CD14-positive monocyte (primary cell): Measurements from ENCODE around the gene HNRNPC. TPM values are rescaled to one million over a fixed set of nuclear protein-coding genes. Genes with fewer than 3 reads are reported as not detected.

Source experiments
- DNase-seq, 3 donors: peaks; one replicate each; pipeline ENCODE4 v3.0.0-alpha.2; 2011 to 2022
- H2AFZ ChIP-seq: 2 replicates; pipeline ENCODE4 v1.6.0; 2012; ENCODE audit warnings: mild to moderate bottlenecking, low read depth, low read length, inconsistent platforms; ENCODE audit not compliant: insufficient read depth, poor library complexity, severe bottlenecking
- H3K27ac ChIP-seq, 2 donors: 1 replicate in 1 of 2; 2 replicates in 1 of 2; pipeline ENCODE4 v1.5.1; 2012 to 2013; ENCODE audit warnings: low read length in 2 of 2, control low read depth in 1 of 2, inconsistent platforms in 1 of 2, low read depth in 1 of 2, mild to moderate bottlenecking in 1 of 2
- H3K27me3 ChIP-seq, 2 donors: one replicate each; pipeline versions ENCODE4 v1.6.0 to v1.6.1; 2011 to 2013; ENCODE audit warnings: low read length in 2 of 2; ENCODE audit not compliant: control insufficient read depth in 2 of 2, insufficient read depth in 2 of 2
- H3K36me3 ChIP-seq, 2 donors: replicated peaks in 1 of 2; 1 replicate in 1 of 2; 2 replicates in 1 of 2; pipeline versions ENCODE4 v1.5.1 to v1.6.1; 2012 to 2013; ENCODE audit warnings: low read length in 2 of 2, control low read depth in 1 of 2, inconsistent platforms in 1 of 2, mild to moderate bottlenecking in 1 of 2; ENCODE audit not compliant: insufficient read depth in 2 of 2, control insufficient read depth in 1 of 2
- H3K4me1 ChIP-seq, 2 donors: 1 replicate in 1 of 2; 2 replicates in 1 of 2; pipeline versions ENCODE4 v1.5.1 to v1.6.1; 2012 to 2013; ENCODE audit warnings: low read length in 2 of 2, control low read depth in 1 of 2, inconsistent platforms in 1 of 2, mild to moderate bottlenecking in 1 of 2, moderate library complexity in 1 of 2; ENCODE audit not compliant: insufficient read depth in 2 of 2, control insufficient read depth in 1 of 2
- H3K4me2 ChIP-seq: replicated peaks from 2 replicates; pipeline ENCODE3; 2012; ENCODE audit warnings: low read length, moderate library complexity, mild to moderate bottlenecking; ENCODE audit not compliant: poor library complexity, severe bottlenecking; ENCODE audit errors: extremely low read depth
- H3K4me3 ChIP-seq, 3 experiments: fragments of 200-600 bp in 1 of 3; sonication (generic) in 1 of 3; replicated peaks in 1 of 3; 1 replicate in 2 of 3; 2 replicates in 1 of 3; pipeline ENCODE4 v1.5.1; 2011 to 2013; ENCODE audit warnings: low read length in 3 of 3, mild to moderate bottlenecking in 3 of 3, control low read depth in 2 of 3, low read depth in 2 of 3, inconsistent platforms in 1 of 3, moderate library complexity in 1 of 3
- H3K79me2 ChIP-seq: 2 replicates; pipeline ENCODE4 v1.6.0; 2012; ENCODE audit warnings: mild to moderate bottlenecking, control low read depth, inconsistent platforms, low read length, moderate library complexity; ENCODE audit not compliant: insufficient read depth
- H3K9ac ChIP-seq: 2 replicates; pipeline ENCODE4 v1.6.0; 2017; ENCODE audit warnings: low read length, mild to moderate bottlenecking; ENCODE audit not compliant: insufficient read depth, poor library complexity, severe bottlenecking
- H3K9me3 ChIP-seq, 2 donors: replicated peaks in 1 of 2; 1 replicate in 1 of 2; 2 replicates in 1 of 2; pipeline versions ENCODE4 v1.5.1 to v1.6.1; 2012 to 2013; ENCODE audit warnings: low read length in 2 of 2, control low read depth in 1 of 2; ENCODE audit not compliant: control insufficient read depth in 1 of 2, insufficient read depth in 1 of 2
- H4K20me1 ChIP-seq: 2 replicates; pipeline ENCODE4 v1.6.0; 2012; ENCODE audit warnings: mild to moderate bottlenecking, low read length, control low read depth, moderate library complexity; ENCODE audit not compliant: insufficient read depth
- H3K27ac Mint-ChIP-seq, 7 donors: one replicate each; pipeline ENCODE4 v1.8.0; 2020; ENCODE audit warnings: mild to moderate bottlenecking in 7 of 7, mixed read lengths in 7 of 7, moderate library complexity in 6 of 7, inconsistent platforms in 2 of 7
- H3K27me3 Mint-ChIP-seq, 3 donors: one replicate each; pipeline ENCODE4 v1.8.0; 2021 to 2022; ENCODE audit warnings: low read depth in 3 of 3, mild to moderate bottlenecking in 3 of 3, mixed read lengths in 3 of 3, moderate library complexity in 3 of 3, inconsistent platforms in 1 of 3
- H3K36me3 Mint-ChIP-seq, 2 donors: one replicate each; pipeline ENCODE4 v1.8.0; 2020; ENCODE audit warnings: mixed read lengths in 2 of 2, inconsistent platforms in 1 of 2, mild to moderate bottlenecking in 1 of 2
- H3K4me1 Mint-ChIP-seq: one replicate; pipeline ENCODE4 v1.8.0; 2020; ENCODE audit warnings: mild to moderate bottlenecking, mixed read lengths
- H3K4me3 Mint-ChIP-seq, 2 donors: one replicate each; pipeline ENCODE4 v1.8.0; 2020; ENCODE audit warnings: mild to moderate bottlenecking in 2 of 2, mixed read lengths in 2 of 2, moderate library complexity in 1 of 2
- H3K9me3 Mint-ChIP-seq, 7 donors: one replicate each; pipeline ENCODE4 v1.8.0; 2020 to 2022; ENCODE audit warnings: mixed read lengths in 7 of 7, mild to moderate bottlenecking in 6 of 7, moderate library complexity in 6 of 7, inconsistent platforms in 2 of 7
- WGBS: methylation state at CpG from one replicate; pipeline ENCODE4 v1.1.5; 2013; ENCODE audit warnings: missing lambda C conversion rate; ENCODE audit not compliant: insufficient coverage; 5-methylcytosine and 5-hydroxymethylcytosine counted together
- intact Hi-C, 2 donors: fragments of 100-400 bp; cut with micrococcal nuclease; formaldehyde crosslinking; loops; one replicate each; pipeline versions ENCODE4 v1.15.0 to v1.15.1; 2023
- polyA plus RNA-seq, 3 donors: library from polyadenylated mRNA; depleted of rRNA in 1 of 3; unstranded in 2 of 3; stranded (reverse) in 1 of 3; fragments of 300-500 nt in 2 of 3; fragments of >200 nt in 1 of 3; fragmentation: Illumina TruSeq in 2 of 3; gene quantifications; 1 replicate in 2 of 3; 2 replicates in 1 of 3; pipeline ENCODE4 v1.2.3, GENCODE V29; 2012 to 2021
- TF ChIP-seq, protein P1 (sequence below): fragments of 200-600 bp; IDR thresholded peaks from one replicate; pipeline ENCODE4 v1.8.0; 2022; ENCODE audit warnings: antibody characterized with exemption, mild to moderate bottlenecking

Gene HNRNPC
- polyA plus RNA-seq, 3 donors: 391 to 609 (median 580) TPM

DNA sequence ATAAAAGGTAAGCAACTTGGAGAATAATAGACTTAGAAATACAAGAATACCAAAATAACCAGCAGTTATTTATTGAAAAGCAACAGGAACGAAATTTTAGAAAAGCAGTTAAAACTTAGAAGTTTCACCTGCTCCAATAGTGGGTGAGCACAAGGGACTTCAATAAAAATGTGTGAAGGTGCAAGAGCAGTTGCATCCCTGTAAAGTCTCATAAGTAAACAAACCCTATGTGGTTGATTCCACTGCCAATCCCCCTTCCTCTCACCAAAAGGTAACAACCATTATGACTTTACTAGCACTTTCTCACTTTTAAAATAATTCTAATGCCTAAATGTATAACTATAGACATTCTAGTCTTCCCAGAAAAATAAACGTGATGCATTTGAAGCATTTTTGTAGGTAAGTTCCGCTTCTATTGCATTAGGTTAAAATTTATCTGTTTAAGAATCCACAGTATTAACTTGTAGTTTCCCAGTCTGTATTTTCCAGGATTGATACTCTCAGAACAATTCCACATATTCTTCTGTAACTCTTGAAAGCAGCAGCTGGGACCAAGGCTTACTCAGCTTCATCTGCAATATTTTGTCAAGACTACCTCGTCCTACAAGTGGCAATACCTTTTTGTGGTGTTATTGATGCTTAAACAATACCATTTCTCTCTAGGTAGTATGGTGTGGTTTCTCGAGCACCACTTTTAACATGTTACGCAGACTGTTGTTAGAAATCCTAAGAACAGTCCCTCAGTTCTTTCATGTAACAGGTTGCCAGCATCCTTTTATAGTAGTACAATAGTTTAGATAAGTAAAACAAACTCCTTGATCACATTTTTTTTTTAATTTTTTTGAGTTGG, 32.1 kb downstream of the HNRNPC start:
- Histone ChIP-seq H3K4me1 (no peaks in the 10 kb centered on the region), H3K79me2 (peaks cover 100% of the 10 kb centered on the region), H4K20me1 (peaks cover 100% of the 10 kb centered on the region), H3K27me3 (no peaks in the 10 kb centered on the region), H3K4me3 (no peak overlapping the region), H3K36me3 (peaks cover 40 to 87% of the 10 kb centered on the region in 2 donors), H3K9ac (no peak overlapping the region), H3K27ac (peak overlapping the region in 1 of 2 donors; percentile 40), H3K9me3 (no peaks in the 10 kb centered on the region), H3K4me2 (no peak overlapping the region), H2AFZ (no peak overlapping the region)
- Mint-ChIP-seq H3K27me3 (peaks cover 0 to 3% (median 0%) of the 10 kb centered on the region in 3 donors), H3K4me3 (no peak overlapping the region), H3K9me3 (no peaks in the 10 kb centered on the region), H3K36me3 (peaks cover 45 to 63% of the 10 kb centered on the region in 2 donors), H3K4me1 (peaks cover 7% of the 10 kb centered on the region), H3K27ac (peak overlapping the region in 2 of 7 donors; percentile 17 to 26)
- intact Hi-C loops: no loop called here
- TF ChIP-seq, protein P1, sequence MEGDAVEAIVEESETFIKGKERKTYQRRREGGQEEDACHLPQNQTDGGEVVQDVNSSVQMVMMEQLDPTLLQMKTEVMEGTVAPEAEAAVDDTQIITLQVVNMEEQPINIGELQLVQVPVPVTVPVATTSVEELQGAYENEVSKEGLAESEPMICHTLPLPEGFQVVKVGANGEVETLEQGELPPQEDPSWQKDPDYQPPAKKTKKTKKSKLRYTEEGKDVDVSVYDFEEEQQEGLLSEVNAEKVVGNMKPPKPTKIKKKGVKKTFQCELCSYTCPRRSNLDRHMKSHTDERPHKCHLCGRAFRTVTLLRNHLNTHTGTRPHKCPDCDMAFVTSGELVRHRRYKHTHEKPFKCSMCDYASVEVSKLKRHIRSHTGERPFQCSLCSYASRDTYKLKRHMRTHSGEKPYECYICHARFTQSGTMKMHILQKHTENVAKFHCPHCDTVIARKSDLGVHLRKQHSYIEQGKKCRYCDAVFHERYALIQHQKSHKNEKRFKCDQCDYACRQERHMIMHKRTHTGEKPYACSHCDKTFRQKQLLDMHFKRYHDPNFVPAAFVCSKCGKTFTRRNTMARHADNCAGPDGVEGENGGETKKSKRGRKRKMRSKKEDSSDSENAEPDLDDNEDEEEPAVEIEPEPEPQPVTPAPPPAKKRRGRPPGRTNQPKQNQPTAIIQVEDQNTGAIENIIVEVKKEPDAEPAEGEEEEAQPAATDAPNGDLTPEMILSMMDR: no peak
- WGBS: no CpG with 5 or more reads among the region's 6 CpGs
- no peak for DNase-seq

- no peak overlapping the region for H3K9ac ChIP-seq
- no peak overlapping the region for H2AFZ ChIP-seq
- no CpG with 5 or more reads among the region's 5 CpGs for WGBS
- peaks cover 68 to 80% of the 10 kb centered on the region in 2 donors for H3K36me3 Mint-ChIP-seq
- H3K9me3 Mint-ChIP-seq: no peaks in the 10 kb centered on the region
- peaks cover 71 to 100% of the 10 kb centered on the region in 2 donors for H3K36me3 ChIP-seq
- no peaks in the 10 kb centered on the region for H3K9me3 ChIP-seq
- H3K27me3 ChIP-seq: no peaks in the 10 kb centered on the region
- H3K79me2 ChIP-seq: peaks cover 100% of the 10 kb centered on the region
- H3K4me2 ChIP-seq: no peak overlapping the region
- peaks cover 6% of the 10 kb centered on the region for H3K4me1 Mint-ChIP-seq
- TF ChIP-seq, protein P1: no peak
- DNase-seq: no peak
- H3K27ac ChIP-seq: peak overlapping the region in 1 of 2 donors; percentile 37
- H3K4me3 Mint-ChIP-seq: no peak overlapping the region
- no peaks in the 10 kb centered on the region for H3K4me1 ChIP-seq
- H3K27me3 Mint-ChIP-seq: peaks cover 0 to 2% (median 0%) of the 10 kb centered on the region in 3 donors
- intact Hi-C loops: no loop called here
- H3K4me3 ChIP-seq: no peak overlapping the region
- peak overlapping the region in 2 of 7 donors; percentile 14 to 76 for H3K27ac Mint-ChIP-seq
- H4K20me1 ChIP-seq: peaks cover 100% of the 10 kb centered on the region
Measured at GRCh38 chr14:21234112-21234511, 35.1 kb downstream of the HNRNPC start.
